Osteocyte (in vitro differentiated cells): ENCODE data around the gene STAT4. TPM values are rescaled to one million over a fixed set of nuclear protein-coding genes. Genes with fewer than 3 reads are reported as not detected.

Source experiments
- DNase-seq: peaks from one replicate; pipeline ENCODE4 v3.0.0; 2021; ENCODE audit warnings: mixed read lengths; ENCODE audit not compliant: unreplicated experiment; ENCODE audit errors: extremely low spot score
- H3K27ac Mint-ChIP-seq: one replicate; pipeline ENCODE4 v1.8.0; 2021; ENCODE audit warnings: mild to moderate bottlenecking, mixed read lengths; ENCODE audit not compliant: unreplicated experiment
- H3K27me3 Mint-ChIP-seq: one replicate; pipeline ENCODE4 v1.8.0; 2021; ENCODE audit warnings: mixed read lengths; ENCODE audit not compliant: unreplicated experiment
- H3K36me3 Mint-ChIP-seq: one replicate; pipeline ENCODE4 v1.8.0; 2021; ENCODE audit warnings: mixed read lengths; ENCODE audit not compliant: unreplicated experiment
- H3K4me1 Mint-ChIP-seq: one replicate; pipeline ENCODE4 v1.8.0; 2021; ENCODE audit warnings: mixed read lengths; ENCODE audit not compliant: unreplicated experiment
- H3K4me3 Mint-ChIP-seq: one replicate; pipeline ENCODE4 v1.8.0; 2021; ENCODE audit warnings: mild to moderate bottlenecking, moderate library complexity, mixed read lengths; ENCODE audit not compliant: unreplicated experiment
- H3K9me3 Mint-ChIP-seq: one replicate; pipeline ENCODE4 v1.8.0; 2021; ENCODE audit warnings: mixed read lengths; ENCODE audit not compliant: unreplicated experiment
- total RNA-seq: library from RNA; stranded (reverse); gene quantifications from 2 replicates; pipeline ENCODE4 v1.2.1, GENCODE V29; 2021
- TF ChIP-seq, protein P1 (sequence below): fragments of 200-600 bp; sonication (generic); IDR thresholded peaks from 2 replicates; pipeline ENCODE4 v1.5.0; 2021; ENCODE audit warnings: antibody characterized with exemption, mild to moderate bottlenecking, moderate library complexity

Gene STAT4
- total RNA-seq, 1 donor from 2014 or later: 1.3 TPM

DNA sequence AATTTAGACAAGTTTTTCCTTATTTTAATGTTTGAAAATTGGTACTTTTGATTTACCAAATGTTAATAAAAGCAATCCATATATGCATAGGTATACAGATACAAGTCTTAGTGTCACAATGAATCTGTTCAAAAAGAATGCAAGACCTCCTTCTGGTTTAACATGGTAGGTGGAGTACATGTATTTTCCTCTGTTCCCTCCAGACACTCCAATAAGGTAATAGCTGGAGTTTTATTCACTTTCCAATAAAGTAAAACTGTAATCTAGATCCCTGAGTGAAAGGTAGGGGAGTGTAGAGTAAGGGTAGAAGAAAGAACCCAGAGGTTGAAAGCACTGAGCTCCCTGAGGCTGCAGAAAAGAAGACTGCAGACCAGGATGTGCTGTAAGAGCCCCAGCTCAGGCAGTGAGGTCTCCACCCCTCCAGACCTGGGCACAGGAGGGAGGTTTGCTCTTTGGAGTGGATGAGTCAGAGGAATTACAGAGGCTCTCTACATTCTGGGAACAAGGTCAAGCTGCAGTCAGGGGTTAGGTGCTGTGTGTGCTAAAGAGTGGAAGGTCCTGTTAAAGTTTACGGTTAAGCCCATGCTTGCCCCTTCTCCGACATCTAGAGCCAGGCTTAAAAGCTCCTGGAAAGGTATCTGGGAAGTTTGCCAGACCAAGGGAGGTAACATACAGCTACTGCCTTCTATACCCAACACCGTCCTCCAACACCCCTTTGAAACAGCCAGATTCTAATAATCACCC, 109.2 kb downstream of the STAT4 start:
- Mint-ChIP-seq H3K9me3 (peaks cover 7% of the 10 kb centered on the region), H3K27ac (no peak overlapping the region), H3K4me3 (no peak overlapping the region), H3K36me3 (no peaks in the 10 kb centered on the region), H3K4me1 (peaks cover 52% of the 10 kb centered on the region), H3K27me3 (no peaks in the 10 kb centered on the region)
- TF ChIP-seq, protein P1, sequence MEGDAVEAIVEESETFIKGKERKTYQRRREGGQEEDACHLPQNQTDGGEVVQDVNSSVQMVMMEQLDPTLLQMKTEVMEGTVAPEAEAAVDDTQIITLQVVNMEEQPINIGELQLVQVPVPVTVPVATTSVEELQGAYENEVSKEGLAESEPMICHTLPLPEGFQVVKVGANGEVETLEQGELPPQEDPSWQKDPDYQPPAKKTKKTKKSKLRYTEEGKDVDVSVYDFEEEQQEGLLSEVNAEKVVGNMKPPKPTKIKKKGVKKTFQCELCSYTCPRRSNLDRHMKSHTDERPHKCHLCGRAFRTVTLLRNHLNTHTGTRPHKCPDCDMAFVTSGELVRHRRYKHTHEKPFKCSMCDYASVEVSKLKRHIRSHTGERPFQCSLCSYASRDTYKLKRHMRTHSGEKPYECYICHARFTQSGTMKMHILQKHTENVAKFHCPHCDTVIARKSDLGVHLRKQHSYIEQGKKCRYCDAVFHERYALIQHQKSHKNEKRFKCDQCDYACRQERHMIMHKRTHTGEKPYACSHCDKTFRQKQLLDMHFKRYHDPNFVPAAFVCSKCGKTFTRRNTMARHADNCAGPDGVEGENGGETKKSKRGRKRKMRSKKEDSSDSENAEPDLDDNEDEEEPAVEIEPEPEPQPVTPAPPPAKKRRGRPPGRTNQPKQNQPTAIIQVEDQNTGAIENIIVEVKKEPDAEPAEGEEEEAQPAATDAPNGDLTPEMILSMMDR: no peak
- DNase-seq: no peak

- no peak overlapping the region for H3K4me3 Mint-ChIP-seq
- peaks cover 5% of the 10 kb centered on the region for H3K9me3 Mint-ChIP-seq
- H3K4me1 Mint-ChIP-seq: peaks cover 45% of the 10 kb centered on the region
- no peaks in the 10 kb centered on the region for H3K36me3 Mint-ChIP-seq
- no peak overlapping the region for H3K27ac Mint-ChIP-seq
- TF ChIP-seq, protein P1: no peak
- H3K27me3 Mint-ChIP-seq: no peaks in the 10 kb centered on the region
- no peak for DNase-seq
Observed at GRCh38 chr2:191039616-191040015, 111.2 kb downstream of the STAT4 start.

- peak overlapping the region; percentile 69 for H3K27ac Mint-ChIP-seq
- H3K4me3 Mint-ChIP-seq: no peak overlapping the region
- TF ChIP-seq, protein P1: no peak
- no peak for DNase-seq
- H3K9me3 Mint-ChIP-seq: no peaks in the 10 kb centered on the region
- H3K36me3 Mint-ChIP-seq: no peaks in the 10 kb centered on the region
- H3K4me1 Mint-ChIP-seq: peaks cover 45% of the 10 kb centered on the region
- no peaks in the 10 kb centered on the region for H3K27me3 Mint-ChIP-seq
Observed at GRCh38 chr2:191038741-191039140, 112.1 kb downstream of the STAT4 start.

- Mint-ChIP-seq H3K36me3 (no peaks in the 10 kb centered on the region), H3K27ac (peak overlapping the region; percentile 69), H3K4me1 (peaks cover 41% of the 10 kb centered on the region), H3K9me3 (no peaks in the 10 kb centered on the region), H3K4me3 (no peak overlapping the region), H3K27me3 (no peaks in the 10 kb centered on the region)
- TF ChIP-seq, protein P1: no peak
- no peak for DNase-seq
Observed at GRCh38 chr2:191038241-191038725, 112.5 kb downstream of the STAT4 start.

- H3K4me1 Mint-ChIP-seq: peaks cover 40% of the 10 kb centered on the region
- no peaks in the 10 kb centered on the region for H3K9me3 Mint-ChIP-seq
- no peak for DNase-seq
- H3K27me3 Mint-ChIP-seq: no peaks in the 10 kb centered on the region
- H3K27ac Mint-ChIP-seq: no peak overlapping the region
- H3K4me3 Mint-ChIP-seq: no peak overlapping the region
- TF ChIP-seq, protein P1: no peak
- no peaks in the 10 kb centered on the region for H3K36me3 Mint-ChIP-seq
Observed at GRCh38 chr2:191037351-191037750, 113.4 kb downstream of the STAT4 start.
